H1 (cell line): ENCODE measurements around the gene POU2F1. TPM values are rescaled to one million over a fixed set of nuclear protein-coding genes. Genes with fewer than 3 reads are reported as not detected.

Experiments
- CTCF ChIA-PET: fragments of 300-600 bp; sonication (Branson Sonifier 250); formaldehyde crosslinking; loops from one replicate; lab custom pipeline; 2021; ENCODE audit not compliant: partially characterized antibody; lab: Charles Lee
- POLR2A ChIA-PET: fragments of 300-600 bp; sonication (Branson Sonifier 250); formaldehyde crosslinking; loops from one replicate; lab custom pipeline; 2021; ENCODE audit warnings: inconsistent platforms; ENCODE audit not compliant: partially characterized antibody; lab: Charles Lee
- DNase-seq, 2 experiments: peaks; one replicate each; pipeline versions ENCODE4 v3.0.0 to v3.0.0-alpha.2; 2010 to 2022; ENCODE audit warnings: low spot score in 2 of 2, low read depth in 1 of 2, mixed read lengths in 1 of 2
- FAIRE-seq: peaks from 2 replicates; lab custom pipeline; 2011; peaks lifted over from hg19 to GRCh38; lab: Jason Lieb, UNC
- H2AFZ ChIP-seq: 2 replicates; pipeline ENCODE4 v1.8.1; 2012; ENCODE audit warnings: low read length, inconsistent platforms
- H2AK5ac ChIP-seq: 2 replicates; pipeline ENCODE4 v1.6.1; 2013; ENCODE audit warnings: low read depth, low read length
- H2BK120ac ChIP-seq: replicated peaks from 2 replicates; pipeline ENCODE3; 2013; ENCODE audit warnings: low read depth, low read length, inconsistent platforms
- H2BK12ac ChIP-seq: 2 replicates; pipeline ENCODE4 v1.6.1; 2013; ENCODE audit warnings: low read depth, low read length
- H2BK15ac ChIP-seq: 2 replicates; pipeline ENCODE4 v1.6.1; 2013; ENCODE audit warnings: low read length
- H2BK20ac ChIP-seq: 2 replicates; pipeline ENCODE4 v1.6.1; 2013; ENCODE audit warnings: low read length
- H2BK5ac ChIP-seq: 2 replicates; pipeline ENCODE4 v1.6.1; 2013; ENCODE audit warnings: low read depth, low read length
- H3K14ac ChIP-seq: 2 replicates; pipeline ENCODE4 v1.6.1; 2013; ENCODE audit warnings: inconsistent platforms; ENCODE audit not compliant: insufficient read length
- H3K18ac ChIP-seq: 2 replicates; pipeline ENCODE4 v1.6.1; 2013; ENCODE audit warnings: low read length; ENCODE audit errors: extremely low read depth
- H3K23ac ChIP-seq: 2 replicates; pipeline ENCODE4 v1.6.1; 2013; ENCODE audit warnings: inconsistent platforms; ENCODE audit not compliant: insufficient read length
- H3K23me2 ChIP-seq: 2 replicates; pipeline ENCODE4 v1.6.1; 2013; ENCODE audit warnings: low read depth, low read length
- H3K27ac ChIP-seq: 2 replicates; pipeline ENCODE4 v1.6.1; 2011; ENCODE audit warnings: low read depth, low read length, inconsistent platforms
- H3K27me3 ChIP-seq, 4 experiments: replicated peaks in 1 of 4; 1 replicate in 1 of 4; 2 replicates in 3 of 4; pipeline versions ENCODE4 v1.6.1 to v1.8.1; 2011 to 2013; ENCODE audit warnings: low read length in 3 of 4, mild to moderate bottlenecking in 3 of 4, inconsistent platforms in 2 of 4, mixed read lengths in 2 of 4, moderate library complexity in 1 of 4; ENCODE audit not compliant: control insufficient read depth in 3 of 4, insufficient read depth in 3 of 4; ENCODE audit errors: extremely low read depth in 1 of 4
- H3K36me3 ChIP-seq, 4 experiments: 2 replicates each; pipeline versions ENCODE4 v1.6.1 to v1.8.1; 2011 to 2013; ENCODE audit warnings: mild to moderate bottlenecking in 4 of 4, low read length in 3 of 4, moderate library complexity in 2 of 4, control low read depth in 1 of 4, inconsistent platforms in 1 of 4; ENCODE audit not compliant: insufficient read depth in 4 of 4, control insufficient read depth in 2 of 4
- H3K4ac ChIP-seq: replicated peaks from 2 replicates; pipeline ENCODE3; 2013; ENCODE audit warnings: low read length, low read depth, mixed read lengths, inconsistent platforms; ENCODE audit not compliant: insufficient read length
- H3K4me1 ChIP-seq, 4 experiments: replicated peaks in 1 of 4; 1 replicate in 1 of 4; 2 replicates in 3 of 4; pipeline versions ENCODE4 v1.6.1 to v1.8.1; 2011 to 2013; ENCODE audit warnings: low read length in 3 of 4, inconsistent platforms in 2 of 4, mixed read lengths in 1 of 4; ENCODE audit not compliant: insufficient read depth in 4 of 4, control insufficient read depth in 3 of 4
- H3K4me2 ChIP-seq, 2 experiments: 2 replicates each; pipeline versions ENCODE4 v1.6.1 to v1.8.1; 2011 to 2013; ENCODE audit warnings: low read depth in 2 of 2, low read length in 2 of 2, control low read depth in 1 of 2, inconsistent platforms in 1 of 2, mild to moderate bottlenecking in 1 of 2; ENCODE audit not compliant: insufficient read depth in 1 of 2
- H3K4me3 ChIP-seq, 4 experiments: fragments of 200-600, 300-600 bp in 1 of 4; sonication (generic), shearing (Covaris generic), sonication (Bioruptor Twin) in 1 of 4; 2 replicates each; pipeline versions ENCODE4 v1.5.1 to v1.8.1; 2011 to 2016; ENCODE audit warnings: low read length in 4 of 4, low read depth in 3 of 4, control low read depth in 2 of 4, inconsistent platforms in 2 of 4, mild to moderate bottlenecking in 2 of 4, mixed read lengths in 1 of 4, moderate library complexity in 1 of 4; ENCODE audit not compliant: insufficient read depth in 2 of 4; ENCODE audit errors: extremely low read depth in 1 of 4
- H3K56ac ChIP-seq: replicated peaks from 2 replicates; pipeline ENCODE3; 2013; ENCODE audit warnings: low read depth, mild to moderate bottlenecking, mixed read lengths, low read length, inconsistent platforms; ENCODE audit not compliant: insufficient read length
- H3K79me1 ChIP-seq: 2 replicates; pipeline ENCODE4 v1.6.1; 2013; ENCODE audit warnings: low read depth, low read length, control low read depth
- H3K79me2 ChIP-seq, 2 experiments: 2 replicates each; pipeline versions ENCODE4 v1.6.1 to v1.8.1; 2012 to 2013; ENCODE audit warnings: low read length in 2 of 2, mild to moderate bottlenecking in 2 of 2, inconsistent platforms in 1 of 2; ENCODE audit not compliant: insufficient read depth in 2 of 2, control insufficient read depth in 1 of 2
- H3K9ac ChIP-seq, 4 experiments: replicated peaks in 1 of 4; 1 replicate in 1 of 4; 2 replicates in 3 of 4; pipeline versions ENCODE4 v1.6.1 to v1.8.1; 2011 to 2013; ENCODE audit warnings: low read depth in 3 of 4, low read length in 3 of 4, control low read depth in 2 of 4, mild to moderate bottlenecking in 2 of 4, moderate library complexity in 2 of 4, inconsistent platforms in 1 of 4; ENCODE audit errors: extremely low read depth in 1 of 4
- H3K9me3 ChIP-seq, 2 experiments: 2 replicates each; pipeline versions ENCODE4 v1.6.1 to v1.8.1; 2012 to 2013; ENCODE audit warnings: mild to moderate bottlenecking in 2 of 2, moderate library complexity in 2 of 2, control low read depth in 1 of 2, inconsistent platforms in 1 of 2, low read depth in 1 of 2, low read length in 1 of 2, mixed read lengths in 1 of 2; ENCODE audit not compliant: insufficient read depth in 2 of 2
- H4K20me1 ChIP-seq, 2 experiments: replicated peaks in 1 of 2; 2 replicates each; pipeline versions ENCODE3 to v1.8.1; 2011 to 2013; ENCODE audit warnings: inconsistent platforms in 2 of 2, low read length in 2 of 2, mild to moderate bottlenecking in 1 of 2; ENCODE audit not compliant: insufficient read depth in 2 of 2, control insufficient read depth in 1 of 2
- H4K5ac ChIP-seq: 2 replicates; pipeline ENCODE4 v1.6.1; 2013; ENCODE audit warnings: low read length, low read depth, mixed read lengths, inconsistent platforms; ENCODE audit not compliant: insufficient read length
- H4K8ac ChIP-seq: 2 replicates; pipeline ENCODE4 v1.8.0; 2013; ENCODE audit warnings: mild to moderate bottlenecking, moderate library complexity, low read length, inconsistent platforms; ENCODE audit not compliant: insufficient read depth; ENCODE audit errors: extremely low read depth
- H4K91ac ChIP-seq: replicated peaks from 2 replicates; pipeline ENCODE3; 2013; ENCODE audit warnings: low read length, mixed read lengths, inconsistent platforms; ENCODE audit not compliant: insufficient read length
- BCL11A ChIP-seq, 2 experiments: IDR thresholded peaks; one replicate each; pipeline ENCODE4 v1.6.1; 2011; ENCODE audit warnings: low read depth in 2 of 2, low read length in 2 of 2, mild to moderate bottlenecking in 2 of 2
- BRCA1 ChIP-seq: IDR thresholded peaks from 2 replicates; pipeline ENCODE4 v1.6.1; 2012; ENCODE audit warnings: low read depth, low read length, improper control_type of control experiment
- EGR1 ChIP-seq: IDR thresholded peaks from 2 replicates; pipeline ENCODE4 v1.6.1; 2011; ENCODE audit warnings: low read depth, low read length, borderline replicate concordance
- POLR2AphosphoS5 ChIP-seq: IDR thresholded peaks from 2 replicates; pipeline ENCODE4 v1.6.1; 2011; ENCODE audit warnings: low read depth, low read length
- SRF ChIP-seq: IDR thresholded peaks from 2 replicates; pipeline ENCODE4 v1.6.1; 2011; ENCODE audit warnings: mild to moderate bottlenecking, low read depth, low read length, moderate library complexity
- WGBS, 2 experiments: shearing (Covaris generic) in 1 of 2; methylation state at CpG; one replicate each; pipeline versions ENCODE4 v1.1.6 to v1.1.7; 2013 to 2015; ENCODE audit warnings: low lambda C conversion rate in 2 of 2, mixed read lengths in 2 of 2, inconsistent platforms in 1 of 2, low coverage in 1 of 2, missing lambda C conversion rate in 1 of 2; ENCODE audit not compliant: insufficient replicate concordance in 2 of 2, insufficient coverage in 1 of 2, insufficient read length in 1 of 2; ENCODE audit errors: extremely low coverage in 1 of 2, missing lambda C conversion rate in 1 of 2; 5-methylcytosine and 5-hydroxymethylcytosine counted together
- polyA plus RNA-seq, 7 experiments: library from polyadenylated mRNA; depleted of rRNA in 3 of 7; stranded (reverse) in 5 of 7; unstranded in 2 of 7; fragments of >200 nt in 5 of 7; fragments of 200-250 nt in 2 of 7; gene quantifications; 1 replicate in 5 of 7; 2 replicates in 1 of 7; 4 replicates in 1 of 7; pipeline versions ENCODE4 v1.2.1 to v1.2.3, GENCODE V29; 2011 to 2013; ENCODE audit warnings: missing spikeins in 2 of 7, mixed read lengths in 2 of 7
- total RNA-seq: library from RNA; stranded (reverse); fragmentation: NEBNext Ultra II Directional; extraction: Animal tissue kit (Norgen Biotek cat#: 25700); gene quantifications from 2 replicates; pipeline ENCODE4 v1.2.1, GENCODE V29; 2021

The POU2F1 gene
- total and polyA plus RNA-seq, 2 of the 8 experiments (the other 6 are each of a cell fraction or from before 2014, with no cell fraction given) = 37.0 to 57.2 TPM

DNA sequence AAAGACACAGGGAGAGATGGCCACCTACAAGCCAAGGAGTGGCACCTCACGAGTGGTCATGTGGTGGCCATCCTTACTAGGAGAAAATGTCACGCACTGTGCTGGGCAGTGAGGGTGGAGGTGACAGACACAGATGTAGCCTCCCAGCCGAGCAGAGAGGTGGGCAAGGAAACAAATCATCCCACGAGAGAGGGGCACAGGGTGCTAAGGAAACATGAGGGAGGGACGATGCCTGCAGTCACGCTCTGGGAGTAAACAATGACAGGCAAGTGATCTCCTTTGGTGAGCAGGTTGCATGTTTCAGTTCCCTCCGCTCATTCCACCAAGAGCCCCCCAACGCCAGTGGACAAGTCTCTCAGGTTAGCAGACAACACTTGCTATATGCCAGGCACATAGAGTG, 231.8 kb downstream of the POU2F1 start:
- no peak overlapping the region for H3K18ac ChIP-seq
- FAIRE-seq = no peak
- POLR2A ChIA-PET = no interaction called here

More for the DNA sequence above, 231.8 kb downstream of the POU2F1 start:
- no peak overlapping the region for H2BK5ac ChIP-seq
- H3K27me3 ChIP-seq = peaks cover 0 to 27% (median 23%) of the 10 kb centered on the region in 4 experiments; a peak in 6 of 7 replicates
- H2AK5ac ChIP-seq = no peak overlapping the region
- no peak overlapping the region for H3K27ac ChIP-seq
- H4K20me1 ChIP-seq = no peaks in the 10 kb centered on the region
- H3K14ac ChIP-seq = peak overlapping the region; percentile 71
- CTCF ChIA-PET = interaction anchor here (0.7 to 5.7 kb wide), 3 partner anchors 15 to 329 kb away, joined by 3 to 54 read pairs (median 31); no protein-coding TSS in a partner anchor
- no peak overlapping the region for H4K5ac ChIP-seq
- TF ChIP-seq POLR2AphosphoS5 = no peak
- no peak for TF ChIP-seq BCL11A (IDR thresholded peaks at IDR 0.05; ENCODE audit: low read depth in 2 of 2, low read length in 2 of 2)
- no peak for TF ChIP-seq EGR1
- no peak for TF ChIP-seq SRF
- no peak for TF ChIP-seq BRCA1
- peaks cover 10% of the 10 kb centered on the region; the same call in 1 of the 2 replicates for H3K23me2 ChIP-seq
- no peak overlapping the region for H3K23ac ChIP-seq
- H2BK120ac ChIP-seq = no peak overlapping the region
- H3K36me3 ChIP-seq = no peaks in the 10 kb centered on the region
- no peaks in the 10 kb centered on the region for H3K79me2 ChIP-seq
- H2BK15ac ChIP-seq = peak overlapping the region; percentile 34; the same call in 1 of the 2 replicates
- H3K4me2 ChIP-seq = no peak overlapping the region
- H2BK12ac ChIP-seq = no peak overlapping the region
- H4K91ac ChIP-seq = no peak overlapping the region
- no peak overlapping the region; the same call in 1 of the 2 replicates for H4K8ac ChIP-seq
- H3K4me1 ChIP-seq = peaks cover 0 to 8% (median 3%) of the 10 kb centered on the region in 4 experiments; a peak in 6 of 7 replicates
- H2AFZ ChIP-seq = no peak overlapping the region
- no peak overlapping the region for H3K4ac ChIP-seq
- H3K79me1 ChIP-seq = no peaks in the 10 kb centered on the region
- H3K9ac ChIP-seq = no peak overlapping the region
- H2BK20ac ChIP-seq = no peak overlapping the region; the same call in 1 of the 2 replicates
- no peak overlapping the region for H3K4me3 ChIP-seq
- 90% methylated on average over 8 of the region's 8 CpGs; no CpG with 5 or more reads in 1 of the 2 experiments for whole genome bisulfite sequencing, 2 experiments
- DNase-seq = no peak
- no peak overlapping the region for H3K56ac ChIP-seq
- no peaks in the 10 kb centered on the region for H3K9me3 ChIP-seq
